GM06990 (cell line): ENCODE data around the gene EFNB2.

Experiments
- DNase-seq: peaks from one replicate; pipeline ENCODE4 v3.0.0-alpha.2; 2011; ENCODE audit not compliant: insufficient read length; ENCODE audit errors: extremely low read depth
- H3K27me3 ChIP-seq: replicated peaks from 2 replicates; pipeline ENCODE4 v1.6.0; 2011; ENCODE audit warnings: low read length; ENCODE audit not compliant: control insufficient read depth, insufficient read depth
- H3K36me3 ChIP-seq: 2 replicates; pipeline ENCODE4 v1.5.1; 2011; ENCODE audit warnings: low read length; ENCODE audit not compliant: control insufficient read depth, insufficient read depth
- H3K4me3 ChIP-seq: replicated peaks from 2 replicates; pipeline ENCODE4 v1.5.1; 2011; ENCODE audit warnings: low read depth, mild to moderate bottlenecking, control low read depth, low read length
- TF ChIP-seq, protein P1 (sequence below): IDR thresholded peaks from 2 replicates; pipeline ENCODE4 v1.5.1; 2011; ENCODE audit warnings: low read length, control low read depth, mild to moderate bottlenecking, inconsistent platforms; ENCODE audit not compliant: insufficient read depth, poor library complexity, severe bottlenecking

EFNB2 gene

DNA sequence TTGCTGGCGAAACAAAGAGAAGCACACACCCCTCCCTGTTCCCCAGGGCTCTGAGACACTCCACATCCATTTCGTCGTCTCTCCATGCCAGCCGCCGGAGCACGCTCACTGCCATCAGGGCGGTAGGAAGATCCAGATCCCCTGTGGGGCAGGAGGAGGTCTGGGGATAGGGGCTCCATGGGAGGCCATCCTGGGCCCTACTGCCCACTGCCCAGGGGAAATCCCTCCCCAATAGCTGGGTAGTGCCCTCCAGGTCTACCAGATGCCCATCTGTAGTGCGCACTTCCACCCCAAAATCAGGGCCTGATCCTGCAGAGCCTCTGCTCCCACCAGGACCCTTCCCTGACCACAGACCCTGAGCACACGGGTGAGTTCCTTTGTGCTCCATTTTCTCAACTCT is 80.3 kb downstream of the EFNB2 start:
- no peaks in the 10 kb centered on the region for H3K36me3 ChIP-seq
- TF ChIP-seq, protein P1, sequence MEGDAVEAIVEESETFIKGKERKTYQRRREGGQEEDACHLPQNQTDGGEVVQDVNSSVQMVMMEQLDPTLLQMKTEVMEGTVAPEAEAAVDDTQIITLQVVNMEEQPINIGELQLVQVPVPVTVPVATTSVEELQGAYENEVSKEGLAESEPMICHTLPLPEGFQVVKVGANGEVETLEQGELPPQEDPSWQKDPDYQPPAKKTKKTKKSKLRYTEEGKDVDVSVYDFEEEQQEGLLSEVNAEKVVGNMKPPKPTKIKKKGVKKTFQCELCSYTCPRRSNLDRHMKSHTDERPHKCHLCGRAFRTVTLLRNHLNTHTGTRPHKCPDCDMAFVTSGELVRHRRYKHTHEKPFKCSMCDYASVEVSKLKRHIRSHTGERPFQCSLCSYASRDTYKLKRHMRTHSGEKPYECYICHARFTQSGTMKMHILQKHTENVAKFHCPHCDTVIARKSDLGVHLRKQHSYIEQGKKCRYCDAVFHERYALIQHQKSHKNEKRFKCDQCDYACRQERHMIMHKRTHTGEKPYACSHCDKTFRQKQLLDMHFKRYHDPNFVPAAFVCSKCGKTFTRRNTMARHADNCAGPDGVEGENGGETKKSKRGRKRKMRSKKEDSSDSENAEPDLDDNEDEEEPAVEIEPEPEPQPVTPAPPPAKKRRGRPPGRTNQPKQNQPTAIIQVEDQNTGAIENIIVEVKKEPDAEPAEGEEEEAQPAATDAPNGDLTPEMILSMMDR = no peak
- no peak for DNase-seq
- H3K4me3 ChIP-seq = no peak overlapping the region
- H3K27me3 ChIP-seq = no peaks in the 10 kb centered on the region; the same call in 1 of the 2 replicates

DNA sequence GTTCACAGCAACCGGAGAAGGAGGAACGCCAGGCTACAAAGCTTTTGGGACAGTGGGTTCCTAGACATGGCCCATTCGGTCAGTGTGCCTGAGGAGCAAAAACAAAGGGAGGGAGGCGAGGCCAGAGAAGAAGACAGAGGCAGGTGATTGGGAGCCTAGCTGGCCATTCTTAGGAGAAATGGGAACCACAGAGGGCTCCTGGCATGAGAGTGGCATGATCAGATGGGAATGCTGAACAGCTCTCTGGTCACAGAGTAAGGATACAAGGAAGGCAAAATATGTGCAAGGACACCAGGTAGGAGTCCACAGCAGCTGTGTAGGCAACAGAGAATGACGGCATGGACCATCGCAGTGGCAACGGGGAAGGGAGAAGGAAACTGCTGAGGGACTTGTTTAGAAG is 82.4 kb downstream of the EFNB2 start:
- H3K36me3 ChIP-seq = no peaks in the 10 kb centered on the region
- no peaks in the 10 kb centered on the region; the same call in 1 of the 2 replicates for H3K27me3 ChIP-seq
- H3K4me3 ChIP-seq = no peak overlapping the region
- TF ChIP-seq, protein P1 = no peak
- no peak for DNase-seq

DNA sequence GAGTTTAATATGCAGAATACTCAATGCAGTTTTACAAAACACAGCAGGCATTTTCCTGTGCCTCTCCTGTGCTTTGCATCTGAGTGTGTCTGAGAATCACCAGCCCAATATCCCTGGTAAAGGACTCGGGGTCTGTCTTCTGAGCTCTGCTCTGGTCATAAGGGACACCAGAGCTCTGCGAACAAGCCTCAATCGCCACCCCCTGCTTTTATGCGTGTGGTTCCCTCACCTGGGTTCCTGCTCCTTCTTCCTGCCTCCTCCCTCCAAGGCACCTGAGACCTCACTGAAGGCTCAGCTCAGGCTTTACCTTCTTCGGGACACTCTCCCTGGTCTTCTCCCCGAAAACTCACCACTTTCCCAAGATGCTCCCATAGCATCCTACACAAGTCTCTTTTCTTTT is 84.5 kb downstream of the EFNB2 start:
- no peak for DNase-seq
- TF ChIP-seq, protein P1 = no peak
- Histone ChIP-seq H3K4me3 (no peak overlapping the region), H3K36me3 (no peaks in the 10 kb centered on the region), H3K27me3 (no peaks in the 10 kb centered on the region; the same call in 1 of the 2 replicates)

DNA sequence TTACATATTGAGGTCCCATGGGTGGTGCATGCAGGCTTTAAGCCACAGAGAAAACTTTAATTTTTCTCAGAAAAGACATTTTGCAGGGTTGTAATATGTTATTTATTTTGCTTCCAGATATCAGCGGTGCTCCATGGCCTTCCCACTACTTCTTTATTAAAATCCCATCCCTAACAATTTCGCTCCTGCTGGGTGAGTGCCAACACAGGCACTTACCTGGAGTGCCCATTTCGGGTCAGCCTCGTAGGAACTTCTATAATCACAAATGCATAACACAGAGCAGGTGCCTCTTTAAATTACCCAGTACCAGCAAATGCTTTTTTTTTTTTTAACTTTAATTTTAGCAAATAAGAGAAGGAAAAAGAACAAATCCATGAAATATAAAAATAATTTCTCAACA is 86.4 kb downstream of the EFNB2 start:
- TF ChIP-seq, protein P1 = no peak
- no peak overlapping the region for H3K4me3 ChIP-seq
- H3K27me3 ChIP-seq = no peaks in the 10 kb centered on the region
- H3K36me3 ChIP-seq = no peaks in the 10 kb centered on the region
- no peak for DNase-seq

DNA sequence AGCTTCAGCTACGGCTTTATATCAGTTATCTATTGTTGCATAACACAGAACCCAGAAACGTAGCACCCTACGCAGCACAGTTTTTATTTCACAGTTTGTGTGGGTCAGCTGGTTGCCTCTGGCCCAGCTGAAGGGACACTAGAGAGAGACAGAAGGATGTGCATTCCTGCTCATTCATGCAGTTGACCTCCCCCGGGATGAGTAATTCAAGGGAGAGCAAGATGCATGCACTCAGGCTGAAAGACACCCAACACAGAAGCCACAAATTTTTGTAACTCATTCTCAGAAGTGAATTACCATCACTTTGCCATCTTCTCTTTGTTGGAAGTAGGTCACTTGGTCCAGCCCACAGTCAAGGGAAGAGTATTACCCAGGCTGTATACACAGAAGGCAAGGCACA is 89.5 kb downstream of the EFNB2 start:
- H3K4me3 ChIP-seq = no peak overlapping the region
- DNase-seq = no peak
- H3K36me3 ChIP-seq = no peaks in the 10 kb centered on the region
- TF ChIP-seq, protein P1 = no peak
- H3K27me3 ChIP-seq = no peaks in the 10 kb centered on the region
